Mesodermal cell (in vitro differentiated cells): ENCODE measurements around the gene HSDL1.

Source experiments
- H3K27ac ChIP-seq: 2 replicates; pipeline ENCODE4 v1.7.0; 2013; ENCODE audit warnings: mild to moderate bottlenecking, low read depth, low read length, moderate library complexity; ENCODE audit not compliant: severe bottlenecking
- H3K36me3 ChIP-seq: 2 replicates; pipeline ENCODE4 v1.7.1; 2013; ENCODE audit warnings: mild to moderate bottlenecking, low read length, moderate library complexity; ENCODE audit not compliant: control insufficient read depth, insufficient read depth
- H3K4me1 ChIP-seq: one replicate; pipeline ENCODE4 v1.7.1; 2013; ENCODE audit warnings: mild to moderate bottlenecking, low read length; ENCODE audit not compliant: insufficient read depth, control insufficient read depth, poor library complexity, severe bottlenecking
- H3K4me3 ChIP-seq: 2 replicates; pipeline ENCODE4 v1.7.0; 2013; ENCODE audit warnings: low read length, control low read depth, mild to moderate bottlenecking; ENCODE audit not compliant: insufficient read depth, poor library complexity, severe bottlenecking; ENCODE audit errors: extremely low read depth
- H3K9me3 ChIP-seq: 2 replicates; pipeline ENCODE4 v1.7.1; 2013; ENCODE audit warnings: mild to moderate bottlenecking, low read length, moderate library complexity; ENCODE audit not compliant: control insufficient read depth
- WGBS, 2 experiments: methylation state at CpG; one replicate each; pipeline ENCODE4 v1.1.5; 2013; ENCODE audit warnings: missing lambda C conversion rate in 2 of 2; ENCODE audit not compliant: insufficient coverage in 2 of 2; 5-methylcytosine and 5-hydroxymethylcytosine counted together

The HSDL1 gene

DNA sequence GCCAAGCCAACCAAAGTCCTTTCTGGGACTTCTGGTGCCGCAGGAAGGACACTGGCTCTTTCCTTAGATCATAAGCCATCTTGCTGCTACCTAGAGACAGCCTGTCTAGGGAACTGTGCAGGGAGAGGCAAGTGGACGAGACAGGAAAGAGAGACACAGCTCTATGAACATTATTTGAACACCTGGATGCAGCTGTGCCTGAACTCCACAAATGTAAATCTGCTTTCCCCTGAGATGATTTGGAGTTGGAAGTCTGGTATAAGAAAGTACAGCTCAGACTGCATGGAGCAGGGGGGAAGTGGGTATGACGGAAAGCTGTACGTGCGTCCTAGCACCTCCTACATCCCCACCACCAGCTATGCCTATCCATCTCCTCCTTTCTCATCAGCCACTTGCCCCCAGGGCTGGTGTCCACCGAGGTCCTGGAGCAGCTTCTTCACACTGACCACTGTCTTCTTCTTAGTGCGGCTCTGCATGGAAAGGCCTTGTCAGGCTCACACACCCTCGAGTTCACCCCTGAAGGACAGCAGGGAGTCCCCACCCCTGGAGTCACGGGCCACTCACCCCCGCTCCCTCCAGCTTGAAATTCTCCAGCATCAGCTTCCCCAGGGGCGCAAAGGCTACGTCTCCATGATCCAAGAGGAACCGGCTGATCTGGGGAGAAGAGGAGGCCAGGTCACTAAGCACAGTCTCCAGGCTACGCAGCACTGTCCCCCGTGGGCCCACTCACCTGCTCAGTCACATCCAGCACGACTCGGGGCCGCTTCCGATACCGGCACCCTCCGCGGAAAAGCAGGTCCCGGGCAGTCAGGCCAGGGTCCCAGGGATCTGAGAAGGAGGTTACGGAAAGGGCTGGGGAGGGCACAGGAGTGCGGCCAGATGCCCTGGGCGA is 37.9 kb upstream of the HSDL1 start:
- peaks cover 58% of the 10 kb centered on the region for H3K36me3 ChIP-seq
- H3K27ac ChIP-seq: no peak overlapping the region
- 95 to 96% methylated on average over 22 of the region's 26 CpGs for whole genome bisulfite sequencing, 2 experiments
- H3K4me1 ChIP-seq: peaks cover 19% of the 10 kb centered on the region
- no peaks in the 10 kb centered on the region for H3K9me3 ChIP-seq
- H3K4me3 ChIP-seq: no peak overlapping the region

DNA sequence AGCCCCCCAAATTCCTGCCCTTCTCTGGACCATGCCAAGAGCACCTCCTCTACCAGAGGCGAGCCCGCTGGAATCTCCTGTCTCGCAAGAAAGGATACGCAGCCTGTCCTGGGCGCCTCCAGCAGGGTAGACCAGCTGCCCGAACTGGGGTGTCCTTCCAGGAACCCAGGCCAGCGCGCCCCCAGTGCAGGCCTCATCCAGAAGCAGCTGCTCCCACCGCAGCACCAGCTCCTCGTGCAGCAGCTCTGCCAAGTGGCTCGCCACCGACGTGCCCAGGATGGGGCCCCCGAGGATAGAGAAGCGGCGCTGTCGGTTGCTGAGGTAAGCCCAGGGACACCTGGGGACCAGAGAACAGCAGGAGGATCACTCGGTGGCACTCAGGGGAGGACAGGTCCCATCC is 37.1 kb upstream of the HSDL1 start:
- H3K36me3 ChIP-seq: peaks cover 58% of the 10 kb centered on the region
- H3K4me1 ChIP-seq: peaks cover 26% of the 10 kb centered on the region
- 95 to 98% methylated on average over 18 of the region's 18 CpGs for WGBS, 2 experiments

DNA sequence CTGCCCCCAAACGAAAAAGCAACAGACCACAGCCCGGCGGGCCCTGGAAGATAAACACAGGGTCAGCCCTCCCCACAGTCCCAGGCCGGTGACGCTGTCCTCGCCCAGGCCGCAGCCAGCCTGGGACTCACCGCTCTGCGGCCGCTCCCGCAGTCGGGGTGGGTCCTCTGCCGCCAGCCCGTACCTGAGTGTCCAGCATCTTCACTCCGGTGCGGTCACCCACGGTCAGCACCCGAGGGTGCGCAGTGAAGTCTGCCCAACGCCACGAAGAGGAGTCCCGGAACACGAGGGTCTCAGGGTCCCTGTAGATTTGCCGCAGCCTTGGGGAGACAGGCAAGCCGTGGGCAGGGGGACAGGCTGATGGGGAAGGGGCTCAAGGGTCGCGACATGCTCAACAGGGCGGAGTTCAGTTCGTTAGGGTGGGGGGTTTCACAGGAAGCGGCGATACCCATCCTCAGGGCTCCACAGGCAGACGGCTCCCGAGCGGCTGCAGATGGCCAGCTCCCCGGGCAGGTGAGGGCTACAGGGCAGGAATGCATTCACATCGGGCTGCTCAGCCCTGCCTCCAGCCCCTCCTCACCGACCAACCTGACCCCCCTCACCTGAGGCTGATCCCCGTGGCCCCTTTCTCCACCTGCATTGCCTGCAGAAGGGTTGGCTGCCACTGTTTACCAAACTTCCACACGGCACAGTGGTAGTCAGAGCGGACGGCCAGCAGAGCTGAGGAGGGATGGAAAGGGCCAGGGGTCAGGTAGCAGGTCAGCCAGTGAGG is 36.4 kb upstream of the HSDL1 start:
- H3K9me3 ChIP-seq: no peaks in the 10 kb centered on the region
- peaks cover 32% of the 10 kb centered on the region for H3K4me1 ChIP-seq
- H3K36me3 ChIP-seq: peaks cover 58% of the 10 kb centered on the region
- 95 to 96% methylated on average over 31 to 41 of the region's 41 CpGs for WGBS, 2 experiments
- H3K27ac ChIP-seq: no peak overlapping the region
- H3K4me3 ChIP-seq: no peak overlapping the region

More for the DNA sequence above, 37.1 kb upstream of the HSDL1 start:
- Histone ChIP-seq H3K4me3 (no peak overlapping the region), H3K27ac (no peak overlapping the region), H3K9me3 (no peaks in the 10 kb centered on the region)

DNA sequence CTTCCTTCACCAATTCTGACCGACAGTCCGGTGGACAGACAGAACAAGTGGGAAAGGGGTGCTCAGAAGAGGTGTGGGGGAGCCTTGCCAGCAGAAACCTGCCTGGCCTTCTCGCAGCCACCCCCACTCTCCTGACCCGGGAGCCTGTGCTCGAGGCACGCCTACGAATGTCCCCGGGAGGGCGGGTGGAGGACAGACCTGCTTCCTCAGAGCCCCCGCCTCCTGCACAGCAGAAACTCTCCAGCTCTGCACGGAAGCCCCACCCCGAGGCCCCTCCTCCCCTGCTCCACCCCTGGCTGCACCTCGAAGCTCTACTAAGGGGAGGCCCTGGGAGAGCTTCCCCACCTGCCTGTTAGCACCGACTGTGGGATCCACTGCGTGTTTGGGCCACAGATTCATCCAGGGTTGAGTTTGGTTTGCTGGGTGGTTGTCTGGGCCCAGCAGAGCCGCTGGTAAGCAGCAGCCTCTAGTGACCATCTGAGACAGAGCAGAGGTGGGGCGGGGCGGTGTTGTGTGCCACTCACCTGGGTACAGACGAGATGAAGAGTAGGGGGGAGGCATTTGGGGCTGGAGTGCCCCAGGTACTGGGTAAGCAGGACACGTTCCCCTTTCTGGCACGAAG is 35.7 kb upstream of the HSDL1 start:
- Histone ChIP-seq H3K4me1 (peaks cover 33% of the 10 kb centered on the region), H3K36me3 (peaks cover 58% of the 10 kb centered on the region), H3K9me3 (no peaks in the 10 kb centered on the region), H3K4me3 (no peak overlapping the region), H3K27ac (no peak overlapping the region)
- 92 to 93% methylated on average over 16 to 19 of the region's 21 CpGs for WGBS, 2 experiments

DNA sequence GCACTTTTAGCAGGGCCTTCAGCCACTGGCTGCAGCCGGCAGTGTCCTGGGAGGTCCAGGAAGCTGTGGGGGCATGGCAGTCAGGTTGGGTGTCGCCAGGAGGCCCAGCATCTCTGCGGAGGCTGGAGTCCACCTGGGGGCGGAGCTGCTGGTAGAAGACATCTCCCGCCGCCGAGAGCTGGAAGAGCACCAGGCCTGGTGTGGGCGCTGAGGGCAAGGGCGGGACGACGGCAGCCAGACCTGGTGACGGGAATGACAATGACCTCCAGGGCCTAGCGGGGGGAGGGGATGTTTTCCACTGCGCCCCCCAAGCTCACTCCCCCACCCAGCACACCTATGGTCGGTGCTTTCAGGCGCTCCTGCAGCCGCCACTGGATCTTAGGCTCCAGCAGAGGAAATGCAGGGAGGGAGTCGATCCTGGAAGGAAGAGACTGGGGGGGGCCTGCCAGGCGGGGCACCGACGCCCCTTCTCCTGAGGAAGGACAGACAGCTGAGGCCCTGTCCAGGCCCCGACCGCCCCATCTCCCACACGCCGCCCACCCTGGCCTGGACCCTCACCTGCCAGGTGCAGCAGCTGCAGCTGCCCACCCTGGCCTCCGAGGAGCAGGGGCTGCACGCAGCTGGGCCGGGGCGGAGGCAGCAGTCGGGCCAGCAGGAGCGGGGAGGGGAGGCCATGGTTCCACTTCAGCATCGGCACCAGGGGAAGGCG is 34.8 kb upstream of the HSDL1 start:
- Histone ChIP-seq H3K27ac (no peak overlapping the region), H3K36me3 (peaks cover 54% of the 10 kb centered on the region), H3K9me3 (no peaks in the 10 kb centered on the region), H3K4me1 (peaks cover 28% of the 10 kb centered on the region), H3K4me3 (no peak overlapping the region)
- WGBS, 2 experiments: 92 to 95% methylated on average over 12 to 22 of the region's 33 CpGs

DNA sequence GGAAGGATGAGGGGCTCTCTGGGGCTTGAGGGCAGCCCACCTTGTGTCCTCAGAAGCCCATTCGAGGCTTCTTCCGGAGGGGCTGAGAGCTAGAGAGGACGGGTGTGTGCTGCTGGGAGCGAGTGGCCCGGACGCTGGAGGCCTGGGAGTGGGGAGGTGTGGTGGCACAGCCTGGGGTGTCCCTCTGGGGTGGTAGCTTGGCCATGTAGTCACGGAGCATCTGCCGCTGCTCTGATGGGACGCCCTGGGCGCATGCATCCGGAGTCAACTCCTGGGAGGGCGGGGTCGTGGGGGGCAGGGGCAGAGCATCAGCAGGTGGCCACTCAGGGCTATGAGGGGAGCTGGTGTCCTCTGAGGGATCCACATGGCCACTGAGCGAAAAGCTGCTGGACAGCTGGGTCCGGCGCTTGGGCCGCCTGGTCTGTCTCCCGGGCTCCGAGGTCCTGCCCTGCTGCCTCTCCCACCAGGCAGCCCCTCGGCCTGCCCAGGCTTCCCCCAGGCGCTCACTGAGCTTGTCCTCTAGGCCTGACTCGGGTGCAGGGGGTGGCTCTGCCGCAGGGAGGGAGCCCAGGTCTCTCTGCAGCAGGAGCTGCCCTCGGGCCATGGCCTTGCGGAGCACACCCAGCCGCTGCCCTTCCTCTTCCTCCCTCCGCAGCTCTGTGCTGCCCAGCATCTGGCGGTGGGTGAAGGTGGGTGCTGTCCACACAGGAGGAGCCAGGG is 34.1 kb upstream of the HSDL1 start:
- H3K9me3 ChIP-seq: no peaks in the 10 kb centered on the region
- H3K27ac ChIP-seq: no peak overlapping the region
- H3K4me1 ChIP-seq: peaks cover 28% of the 10 kb centered on the region
- H3K4me3 ChIP-seq: no peak overlapping the region
- peaks cover 47% of the 10 kb centered on the region for H3K36me3 ChIP-seq
- WGBS, 2 experiments: 95 to 96% methylated on average over 17 to 28 of the region's 28 CpGs

DNA sequence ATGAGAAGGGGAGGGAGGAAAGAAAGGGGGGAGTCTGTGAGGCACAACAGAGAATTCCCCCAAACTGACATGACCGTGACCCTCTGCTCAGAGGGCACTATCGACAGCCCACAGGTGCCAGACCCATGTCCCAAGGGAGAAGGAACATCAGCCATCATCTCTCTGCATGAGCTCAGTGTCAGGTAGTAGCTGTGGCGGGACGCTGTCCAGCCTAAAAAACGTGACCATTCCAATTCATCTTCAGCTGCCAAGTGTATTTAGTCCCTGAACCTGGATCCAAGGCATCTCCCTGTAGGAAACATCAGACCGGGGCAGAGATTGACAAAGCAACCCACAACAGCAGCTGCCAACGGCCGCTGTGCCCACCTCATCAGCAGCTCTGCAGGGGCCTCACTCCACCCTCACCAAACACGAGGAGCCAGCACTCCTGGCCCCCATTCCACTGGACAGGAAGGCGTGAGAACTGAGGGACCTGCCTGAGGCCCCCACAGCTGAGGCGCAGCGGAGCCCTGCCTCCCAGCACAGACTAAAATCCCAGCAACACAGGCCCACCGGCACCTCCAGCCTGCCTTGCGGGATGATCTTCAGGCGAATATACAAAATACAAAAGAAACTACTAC is 33.3 kb upstream of the HSDL1 start:
- H3K4me3 ChIP-seq: no peak overlapping the region
- 95 to 96% methylated on average over 13 to 15 of the region's 15 CpGs for WGBS, 2 experiments
- H3K9me3 ChIP-seq: no peaks in the 10 kb centered on the region
- peaks cover 39% of the 10 kb centered on the region for H3K36me3 ChIP-seq
- H3K4me1 ChIP-seq: peaks cover 28% of the 10 kb centered on the region
- H3K27ac ChIP-seq: peak overlapping the region; percentile 84

DNA sequence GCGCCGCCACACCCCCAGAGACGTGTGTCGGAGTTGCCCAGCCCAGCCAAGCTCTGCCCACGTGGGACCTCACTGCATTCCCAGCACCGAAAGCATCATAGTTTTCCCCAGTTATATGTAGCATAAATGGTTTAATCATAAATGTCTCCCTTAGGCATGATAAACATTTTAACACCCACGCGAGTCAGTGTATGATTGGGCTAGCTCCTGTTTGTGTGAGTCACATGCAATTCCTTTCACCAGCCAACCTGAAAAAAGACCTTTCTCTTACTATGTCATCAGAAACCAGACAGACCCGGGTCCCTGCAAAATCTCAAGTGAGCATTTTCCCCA is 32.7 kb upstream of the HSDL1 start:
- Histone ChIP-seq H3K4me1 (peaks cover 28% of the 10 kb centered on the region), H3K9me3 (no peaks in the 10 kb centered on the region), H3K36me3 (peaks cover 34% of the 10 kb centered on the region), H3K4me3 (no peak overlapping the region), H3K27ac (peak overlapping the region; percentile 84)
- 85 to 93% methylated on average over 2 to 3 of the region's 9 CpGs for WGBS, 2 experiments

DNA sequence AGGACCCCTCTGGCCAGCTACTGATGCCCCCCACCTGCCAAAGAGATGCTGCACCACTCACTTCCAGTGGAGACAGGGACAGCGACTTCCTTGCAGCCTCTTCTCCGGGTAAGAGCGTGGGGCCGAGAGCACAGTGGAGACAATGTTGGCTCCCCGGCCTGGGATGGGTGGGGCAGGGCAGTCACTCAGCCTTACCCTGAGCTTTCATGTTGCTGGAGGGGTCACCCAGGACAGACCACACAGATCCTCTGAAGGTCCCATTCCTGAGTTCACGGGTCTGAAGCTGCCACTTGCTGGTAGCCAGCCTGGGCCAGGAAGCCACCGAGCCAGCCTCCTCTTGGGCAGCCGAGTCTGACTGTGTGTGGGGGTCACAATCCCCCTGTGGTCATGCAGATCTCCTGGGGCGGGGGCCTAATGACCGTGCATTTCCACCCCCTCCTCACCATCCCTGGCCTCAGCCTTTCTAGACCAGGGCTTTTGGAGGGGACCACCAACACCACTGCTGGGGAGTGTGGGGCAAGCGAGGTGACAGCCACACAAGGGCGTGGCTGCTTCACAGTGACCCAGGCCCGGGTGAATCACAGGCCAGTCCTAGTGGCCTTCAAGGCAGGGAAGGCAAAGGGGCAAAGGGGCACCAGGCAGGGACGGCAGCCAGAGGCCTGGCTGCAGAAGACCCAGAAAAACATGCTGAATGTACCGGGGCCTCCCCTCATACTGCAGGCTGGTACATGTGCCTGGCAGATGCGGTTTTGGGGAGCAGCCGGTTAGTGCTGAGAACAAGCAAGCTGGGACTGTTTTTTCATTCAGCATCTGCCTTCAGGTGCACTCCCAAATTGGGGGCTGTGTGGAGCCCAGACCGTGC is 31.4 kb upstream of the HSDL1 start:
- Histone ChIP-seq H3K36me3 (peaks cover 23% of the 10 kb centered on the region), H3K4me1 (peaks cover 28% of the 10 kb centered on the region), H3K9me3 (no peaks in the 10 kb centered on the region), H3K27ac (peak overlapping the region; percentile 84), H3K4me3 (no peak overlapping the region)
- WGBS, 2 experiments: 89 to 92% methylated on average over 14 of the region's 18 CpGs
